HL-60 (cell line): ENCODE data around the gene NAV2.

Source experiments
- POLR2AphosphoS5 ChIP-seq: IDR thresholded peaks from 2 replicates; pipeline ENCODE4 v1.6.1; 2012; ENCODE audit warnings: low read depth
- TF ChIP-seq, protein P1 (sequence below): IDR thresholded peaks from one replicate; pipeline ENCODE4 v1.5.1; 2011; ENCODE audit warnings: low read length, control low read depth, inconsistent platforms; ENCODE audit not compliant: insufficient read depth
- TF ChIP-seq, protein P2 (sequence below): IDR thresholded peaks from 2 replicates; pipeline ENCODE4 v1.6.1; 2012; ENCODE audit warnings: low read depth; ENCODE audit not compliant: insufficient replicate concordance

DNA sequence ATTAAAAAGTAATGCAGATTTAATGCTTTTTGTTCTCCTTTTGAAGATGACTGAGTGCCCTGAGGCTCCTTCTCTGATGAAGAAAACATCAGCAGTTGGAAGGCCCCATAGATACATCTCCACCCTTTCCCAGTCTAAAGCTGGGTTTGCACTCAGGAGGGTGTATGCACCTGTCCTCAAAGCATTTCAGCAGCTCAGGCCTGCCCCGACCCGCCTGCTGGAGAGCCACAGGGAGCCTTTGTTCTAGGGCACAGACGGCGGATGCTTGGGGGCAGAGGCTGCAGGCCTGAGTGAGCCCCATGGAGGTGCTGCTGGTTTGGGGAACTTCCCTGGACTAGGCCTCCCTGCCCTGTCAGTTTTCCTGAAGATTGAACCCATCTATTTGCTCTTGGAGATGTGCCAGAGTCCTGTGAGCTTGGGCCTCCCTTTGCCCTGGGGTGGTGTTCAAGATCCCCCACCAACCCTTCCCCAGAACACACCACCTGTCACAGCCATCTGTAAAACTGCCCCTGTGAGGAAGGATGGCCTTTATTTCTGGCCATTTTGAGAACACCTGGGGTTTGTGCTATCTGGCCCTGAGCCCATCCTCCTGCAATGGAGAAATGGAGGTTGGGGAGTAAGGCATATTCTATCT is 160.0 kb downstream of the NAV2 start:
- TF ChIP-seq, protein P1, sequence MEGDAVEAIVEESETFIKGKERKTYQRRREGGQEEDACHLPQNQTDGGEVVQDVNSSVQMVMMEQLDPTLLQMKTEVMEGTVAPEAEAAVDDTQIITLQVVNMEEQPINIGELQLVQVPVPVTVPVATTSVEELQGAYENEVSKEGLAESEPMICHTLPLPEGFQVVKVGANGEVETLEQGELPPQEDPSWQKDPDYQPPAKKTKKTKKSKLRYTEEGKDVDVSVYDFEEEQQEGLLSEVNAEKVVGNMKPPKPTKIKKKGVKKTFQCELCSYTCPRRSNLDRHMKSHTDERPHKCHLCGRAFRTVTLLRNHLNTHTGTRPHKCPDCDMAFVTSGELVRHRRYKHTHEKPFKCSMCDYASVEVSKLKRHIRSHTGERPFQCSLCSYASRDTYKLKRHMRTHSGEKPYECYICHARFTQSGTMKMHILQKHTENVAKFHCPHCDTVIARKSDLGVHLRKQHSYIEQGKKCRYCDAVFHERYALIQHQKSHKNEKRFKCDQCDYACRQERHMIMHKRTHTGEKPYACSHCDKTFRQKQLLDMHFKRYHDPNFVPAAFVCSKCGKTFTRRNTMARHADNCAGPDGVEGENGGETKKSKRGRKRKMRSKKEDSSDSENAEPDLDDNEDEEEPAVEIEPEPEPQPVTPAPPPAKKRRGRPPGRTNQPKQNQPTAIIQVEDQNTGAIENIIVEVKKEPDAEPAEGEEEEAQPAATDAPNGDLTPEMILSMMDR: no peak
- no peak for TF ChIP-seq POLR2AphosphoS5
- TF ChIP-seq, protein P2, sequence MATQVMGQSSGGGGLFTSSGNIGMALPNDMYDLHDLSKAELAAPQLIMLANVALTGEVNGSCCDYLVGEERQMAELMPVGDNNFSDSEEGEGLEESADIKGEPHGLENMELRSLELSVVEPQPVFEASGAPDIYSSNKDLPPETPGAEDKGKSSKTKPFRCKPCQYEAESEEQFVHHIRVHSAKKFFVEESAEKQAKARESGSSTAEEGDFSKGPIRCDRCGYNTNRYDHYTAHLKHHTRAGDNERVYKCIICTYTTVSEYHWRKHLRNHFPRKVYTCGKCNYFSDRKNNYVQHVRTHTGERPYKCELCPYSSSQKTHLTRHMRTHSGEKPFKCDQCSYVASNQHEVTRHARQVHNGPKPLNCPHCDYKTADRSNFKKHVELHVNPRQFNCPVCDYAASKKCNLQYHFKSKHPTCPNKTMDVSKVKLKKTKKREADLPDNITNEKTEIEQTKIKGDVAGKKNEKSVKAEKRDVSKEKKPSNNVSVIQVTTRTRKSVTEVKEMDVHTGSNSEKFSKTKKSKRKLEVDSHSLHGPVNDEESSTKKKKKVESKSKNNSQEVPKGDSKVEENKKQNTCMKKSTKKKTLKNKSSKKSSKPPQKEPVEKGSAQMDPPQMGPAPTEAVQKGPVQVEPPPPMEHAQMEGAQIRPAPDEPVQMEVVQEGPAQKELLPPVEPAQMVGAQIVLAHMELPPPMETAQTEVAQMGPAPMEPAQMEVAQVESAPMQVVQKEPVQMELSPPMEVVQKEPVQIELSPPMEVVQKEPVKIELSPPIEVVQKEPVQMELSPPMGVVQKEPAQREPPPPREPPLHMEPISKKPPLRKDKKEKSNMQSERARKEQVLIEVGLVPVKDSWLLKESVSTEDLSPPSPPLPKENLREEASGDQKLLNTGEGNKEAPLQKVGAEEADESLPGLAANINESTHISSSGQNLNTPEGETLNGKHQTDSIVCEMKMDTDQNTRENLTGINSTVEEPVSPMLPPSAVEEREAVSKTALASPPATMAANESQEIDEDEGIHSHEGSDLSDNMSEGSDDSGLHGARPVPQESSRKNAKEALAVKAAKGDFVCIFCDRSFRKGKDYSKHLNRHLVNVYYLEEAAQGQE: no peak
